Psoas muscle (tissue), 8 donors: ENCODE data around the gene C11orf54. TPM values are rescaled to one million over a fixed set of nuclear protein-coding genes. Genes with fewer than 3 reads are reported as not detected.

Experiments used
- ATAC-seq, 4 donors: fragments of 200-7000 bp; cut with Tn5 transposase; one replicate each; pipeline ENCODE4 v1.9.1; 2020; ENCODE audit warnings: moderate library complexity in 3 of 4, mild to moderate bottlenecking in 2 of 4
- DNase-seq, 2 donors: peaks; one replicate each; pipeline ENCODE4 v3.0.0-alpha.2; 2020
- H3K27ac ChIP-seq: fragments of 200-600 bp; one replicate; pipeline ENCODE4 v1.8.0; 2022
- H3K27me3 ChIP-seq, 3 donors: fragments of 200-600 bp in 1 of 3; one replicate each; pipeline versions ENCODE4 v1.6.1 to v1.8.0; 2013 to 2022; ENCODE audit warnings: low read length in 2 of 3, mild to moderate bottlenecking in 2 of 3, moderate library complexity in 1 of 3; ENCODE audit not compliant: insufficient read depth in 3 of 3
- H3K36me3 ChIP-seq, 2 donors: fragments of 200-600 bp in 1 of 2; one replicate each; pipeline versions ENCODE4 v1.6.1 to v1.8.0; 2013 to 2022; ENCODE audit warnings: low read depth in 1 of 2, mild to moderate bottlenecking in 1 of 2, moderate library complexity in 1 of 2; ENCODE audit not compliant: insufficient read depth in 1 of 2
- H3K4me1 ChIP-seq: fragments of 200-600 bp; one replicate; pipeline ENCODE4 v1.8.0; 2022
- H3K4me3 ChIP-seq: fragments of 200-600 bp; one replicate; pipeline ENCODE4 v1.8.0; 2022; ENCODE audit warnings: mild to moderate bottlenecking
- H3K9me3 ChIP-seq: fragments of 200-600 bp; one replicate; pipeline ENCODE4 v1.8.0; 2022
- CTCF ChIP-seq: fragments of 200-600 bp; IDR thresholded peaks from one replicate; pipeline ENCODE4 v1.8.0; 2022; ENCODE audit warnings: antibody characterized with exemption
- whole genome bisulfite sequencing, 3 donors: extraction: QIAGEN DNeasy Blood & Tissue Kit; methylation state at CpG; one replicate each; pipeline versions ENCODE4 v1.1.6 to v1.1.7; 2013; 5-methylcytosine and 5-hydroxymethylcytosine counted together
- intact Hi-C, 2 donors: fragments of 100-400 bp; cut with DNase I; formaldehyde crosslinking; loops; one replicate each; pipeline versions ENCODE4 v1.11.0 to v1.14.2; 2022
- polyA plus RNA-seq, 3 donors: library from polyadenylated mRNA; stranded (reverse); fragments of 200-250 nt; gene quantifications; one replicate each; pipeline ENCODE4 v1.2.3, GENCODE V29; 2013
- total RNA-seq, 4 donors: library from RNA; stranded (reverse); fragmentation: NEBNext Ultra II Directional in 2 of 4; extraction: Animal tissue kit (Norgen Biotek cat#: 25700) in 2 of 4; gene quantifications; one replicate each; pipeline versions ENCODE4 v1.2.1 to v1.2.4, GENCODE V29; 2021 to 2023
- donor health status: healthy with polysubstance abuse.
- donor health status: DM: no; HTN: no; CAD: no; lungs with moderate emphysema.
- donor health status: Bipolar disorder and iron deficiency.
- donor health status: healthy.
- donor health status: DM: yes; HTN: yes; CAD: no.
- donor health status: DM: no; HTN: no; CAD: no.
- donor health status: DM: no; HTN: no; CAD: no.
- donor health status: DM: yes; HTN: yes; CAD: no.

C11orf54 gene
- total and polyA plus RNA-seq, 7 donors: 17.6 to 60.6 (median 26.2) TPM

DNA sequence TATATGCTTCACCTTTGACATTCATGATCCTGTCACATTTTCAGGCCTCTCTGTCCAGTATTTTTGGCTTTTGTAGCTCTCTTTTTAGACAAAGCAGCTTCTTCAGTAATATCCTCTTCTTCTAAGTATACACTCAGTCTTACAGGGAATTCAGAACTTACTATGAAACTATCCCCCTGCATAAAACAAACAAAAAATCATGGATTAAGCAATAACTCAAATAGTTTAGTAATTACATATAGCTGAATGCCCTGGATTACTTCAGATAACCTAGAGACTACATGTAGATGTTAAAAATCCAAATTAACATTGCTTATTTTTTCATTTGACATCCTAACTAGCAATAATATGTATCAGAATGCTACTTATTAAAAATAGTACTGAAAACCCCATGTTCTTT is 5.3 kb upstream of the C11orf54 start:
- Histone ChIP-seq H3K4me3 (no peak overlapping the region), H3K27ac (no peak overlapping the region), H3K27me3 (no peaks in the 10 kb centered on the region), H3K9me3 (no peaks in the 10 kb centered on the region), H3K4me1 (peaks cover 29% of the 10 kb centered on the region), H3K36me3 (peaks cover 19 to 89% of the 10 kb centered on the region in 2 donors)
- no peak for ATAC-seq
- no peak for TF ChIP-seq CTCF
- no peak for DNase-seq
- intact Hi-C loops: loop anchor here (10.0 kb wide), 2 partner anchors 51 to 61 kb away; no protein-coding TSS in a partner anchor

- peaks cover 35% of the 10 kb centered on the region for H3K4me1 ChIP-seq
- H3K4me3 ChIP-seq: peak overlapping the region; percentile 88
- H3K27ac ChIP-seq: peak overlapping the region; percentile 30
- intact Hi-C loops: loop anchor here (10.0 kb wide), 2 partner anchors 53 to 63 kb away; no protein-coding TSS in a partner anchor
- 66 to 76% (median 68%) methylated on average over 6 of the region's 6 CpGs for WGBS, 3 donors
- TF ChIP-seq CTCF: no peak
- ATAC-seq (no peak), DNase-seq (no peak)
- H3K36me3 ChIP-seq: peaks cover 12 to 76% of the 10 kb centered on the region in 2 donors
- no peaks in the 10 kb centered on the region for H3K9me3 ChIP-seq
- H3K27me3 ChIP-seq: no peaks in the 10 kb centered on the region
These were observed 3.4 kb upstream of the C11orf54 start for GRCh38 chr11:93737904-93738612.

GRCh38 chr11:93738647-93739081 is 2.8 kb upstream of the C11orf54 start:
- Histone ChIP-seq H3K36me3 (peaks cover 10 to 76% of the 10 kb centered on the region in 2 donors), H3K9me3 (no peaks in the 10 kb centered on the region), H3K4me3 (peak overlapping the region; percentile 88), H3K27ac (no peak overlapping the region), H3K4me1 (peaks cover 35% of the 10 kb centered on the region), H3K27me3 (no peaks in the 10 kb centered on the region)
- DNase-seq: no peak
- WGBS, 3 donors: 63 to 75% (median 73%) methylated on average over 6 of the region's 6 CpGs
- intact Hi-C loops: loop anchor here (10.0 kb wide), 2 partner anchors 54 to 64 kb away; no protein-coding TSS in a partner anchor
- TF ChIP-seq CTCF: no peak
- no peak for ATAC-seq

GRCh38 chr11:93740031-93740729 is 1.3 kb upstream of the C11orf54 start:
- H3K9me3 ChIP-seq: no peaks in the 10 kb centered on the region
- ATAC-seq: no peak
- 17 to 21% (median 19%) methylated on average over 18 of the region's 18 CpGs for WGBS, 3 donors
- no peak for DNase-seq
- H3K4me3 ChIP-seq: peak overlapping the region; percentile 88
- H3K27ac ChIP-seq: peak overlapping the region; percentile 95
- peaks cover 2 to 66% of the 10 kb centered on the region in 2 donors for H3K36me3 ChIP-seq
- no peaks in the 10 kb centered on the region for H3K27me3 ChIP-seq
- peaks cover 35% of the 10 kb centered on the region for H3K4me1 ChIP-seq
- intact Hi-C loops: loop anchor here (2.0 to 5.0 kb wide), 2 partner anchors 42 to 45 kb away; partner anchors contain the start of gene MED17 (in 2 of the 2)
- no peak for TF ChIP-seq CTCF
